Stimulated activated CD4-positive, alpha-beta T cell treated with anti-CD3 and anti-CD28 coated beads, Interleukin-1b, Interleukin-23, amount 100 ng/mL, for 1 hour (primary cell): Measurements from ENCODE around the gene ATXN1.
"Not testable (repeated sequence)": the region's sequence is repeated elsewhere in the genome, so short reads cannot be mapped to it uniquely, and the experiment has no call there.

Experiments used
- DNase-seq, 2 donors: peaks; one replicate each; pipeline ENCODE4 v3.0.0-alpha.2; 2020; ENCODE audit warnings: low read depth in 2 of 2

ATXN1 gene

GRCh38 chr6:16389642-16390041, 371.6 kb downstream of the ATXN1 start:
- no peak for DNase-seq

GRCh38 chr6:16388488-16388887, 372.8 kb downstream of the ATXN1 start:
- DNase-seq: no peak

- no peak for DNase-seq
Observed at GRCh38 chr6:16386057-16386456, 375.2 kb downstream of the ATXN1 start.

GRCh38 chr6:16383607-16384206, 377.6 kb downstream of the ATXN1 start:
- DNase-seq: no peak

- DNase-seq: not testable (repeated sequence)
Observed at GRCh38 chr6:16381968-16382367, 379.3 kb downstream of the ATXN1 start.

GRCh38 chr6:16380220-16380809, 380.9 kb downstream of the ATXN1 start:
- no peak for DNase-seq

GRCh38 chr6:16378360-16378759, 382.9 kb downstream of the ATXN1 start:
- DNase-seq: not testable (repeated sequence)

- no peak for DNase-seq
Observed at GRCh38 chr6:16377470-16377869, 383.8 kb downstream of the ATXN1 start.

- DNase-seq: no peak
Observed at GRCh38 chr6:16375843-16376242, 385.4 kb downstream of the ATXN1 start.

GRCh38 chr6:16375206-16375605, 386.1 kb downstream of the ATXN1 start:
- DNase-seq: no peak

GRCh38 chr6:16374461-16375200, 386.6 kb downstream of the ATXN1 start:
- no peak for DNase-seq

GRCh38 chr6:16374016-16374415, 387.2 kb downstream of the ATXN1 start:
- DNase-seq: no peak

- no peak for DNase-seq
Observed at GRCh38 chr6:16372029-16372776, 389.1 kb downstream of the ATXN1 start.

- no peak for DNase-seq
Observed at GRCh38 chr6:16371401-16371800, 389.9 kb downstream of the ATXN1 start.

GRCh38 chr6:16370943-16371342, 390.3 kb downstream of the ATXN1 start:
- DNase-seq: no peak

GRCh38 chr6:16369989-16370388, 391.3 kb downstream of the ATXN1 start:
- no peak for DNase-seq

GRCh38 chr6:16369140-16369745, 392.0 kb downstream of the ATXN1 start:
- DNase-seq: no peak

GRCh38 chr6:16367571-16367970, 393.7 kb downstream of the ATXN1 start:
- no peak for DNase-seq

- DNase-seq: no peak
Observed at GRCh38 chr6:16363749-16364148, 397.5 kb downstream of the ATXN1 start.

GRCh38 chr6:16362819-16363589, 398.3 kb downstream of the ATXN1 start:
- no peak for DNase-seq

- no peak for DNase-seq
Observed at GRCh38 chr6:16362296-16362695, 399.0 kb downstream of the ATXN1 start.
